Retina (tissue), 1 donor: ENCODE measurements around the gene CAMK4.
"Not testable (repeated sequence)": the region's sequence is repeated elsewhere in the genome, so short reads cannot be mapped to it uniquely, and the experiment has no call there.

Experiments used
- DNase-seq: peaks from one replicate; pipeline ENCODE4 v3.0.0-alpha.2; 2016

Gene CAMK4

GRCh38 chr5:111229871-111230810 lies 6.0 kb downstream of the CAMK4 start:
- DNase-seq, result no peak

DNA sequence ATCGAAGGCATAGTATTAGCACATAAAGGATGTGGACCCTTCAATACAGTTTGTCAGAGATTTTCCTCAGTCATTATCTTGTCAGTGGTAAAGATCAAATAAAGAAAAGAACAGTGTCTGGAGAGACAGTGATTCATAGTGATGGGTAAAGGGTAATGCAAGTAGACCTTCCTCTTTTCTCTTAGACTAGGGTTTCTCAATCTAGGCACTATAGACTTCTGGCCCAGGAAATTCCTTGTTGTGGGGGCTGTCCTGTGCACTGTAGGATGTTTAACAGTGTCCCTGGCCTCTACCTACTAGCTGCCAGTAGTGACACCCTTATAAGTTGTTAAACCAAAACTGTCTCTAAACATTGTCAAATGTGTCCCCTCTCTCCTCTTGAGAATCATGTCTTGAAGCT lies 6.9 kb downstream of the CAMK4 start:
- no peak for DNase-seq

DNA sequence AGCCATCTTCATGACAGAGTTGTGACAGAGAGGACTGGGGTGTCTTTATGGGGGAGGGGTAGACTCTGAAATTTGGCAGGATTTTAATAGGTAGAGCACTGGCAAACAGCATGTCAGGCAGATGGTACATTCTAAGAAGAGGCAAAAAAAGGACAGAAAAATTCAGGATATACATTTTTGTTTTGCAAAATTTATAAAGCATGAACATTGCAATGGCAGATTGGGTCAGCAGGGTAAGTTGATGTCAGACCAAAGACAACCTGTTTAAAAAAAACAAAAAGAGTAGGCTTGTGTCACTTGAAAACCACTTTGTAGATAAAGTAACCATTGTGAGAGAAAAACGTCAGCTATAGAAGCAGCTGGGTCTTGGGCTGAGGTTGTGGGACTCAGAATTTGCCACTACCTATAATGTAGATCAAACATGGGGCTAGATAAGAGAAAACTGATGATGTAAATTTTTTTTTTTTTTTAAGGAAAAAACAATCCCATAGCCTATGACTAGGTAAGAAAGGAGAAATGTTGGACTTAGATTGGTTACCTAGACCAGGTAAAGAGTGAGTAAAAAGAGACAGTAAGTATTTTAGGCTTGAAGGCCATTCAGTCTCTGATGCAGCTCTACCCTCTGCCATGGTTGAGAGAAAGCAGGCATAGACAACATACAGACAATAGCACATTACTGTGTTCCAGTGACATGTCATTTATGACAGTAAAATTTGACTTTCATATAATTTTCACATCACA lies 8.3 kb downstream of the CAMK4 start:
- no peak for DNase-seq

GRCh38 chr5:111233052-111233374 lies 8.8 kb downstream of the CAMK4 start:
- no peak for DNase-seq

- DNase-seq, result no peak
Measured at GRCh38 chr5:111234125-111234524, 9.9 kb downstream of the CAMK4 start.

DNA sequence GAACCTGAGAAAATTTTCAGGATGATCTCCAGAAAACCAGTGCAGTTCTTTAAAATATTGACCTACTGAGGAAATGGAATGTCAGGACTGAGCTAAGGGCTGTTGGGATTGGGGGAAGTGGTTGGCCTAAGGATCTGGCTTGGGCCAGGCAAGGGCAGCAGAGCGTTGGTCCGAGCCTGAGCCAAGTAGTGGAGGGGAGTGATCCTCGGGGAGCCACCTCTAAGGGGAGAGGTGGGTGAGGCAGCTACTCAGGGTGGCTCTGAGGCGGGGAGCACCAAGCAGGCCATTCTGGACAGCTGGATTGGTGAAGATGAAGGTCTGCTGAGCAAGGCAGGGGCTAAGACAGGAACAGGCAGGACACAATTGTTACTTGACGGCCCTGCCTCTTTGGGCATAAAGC lies 11.5 kb downstream of the CAMK4 start:
- DNase-seq, result no peak

DNA sequence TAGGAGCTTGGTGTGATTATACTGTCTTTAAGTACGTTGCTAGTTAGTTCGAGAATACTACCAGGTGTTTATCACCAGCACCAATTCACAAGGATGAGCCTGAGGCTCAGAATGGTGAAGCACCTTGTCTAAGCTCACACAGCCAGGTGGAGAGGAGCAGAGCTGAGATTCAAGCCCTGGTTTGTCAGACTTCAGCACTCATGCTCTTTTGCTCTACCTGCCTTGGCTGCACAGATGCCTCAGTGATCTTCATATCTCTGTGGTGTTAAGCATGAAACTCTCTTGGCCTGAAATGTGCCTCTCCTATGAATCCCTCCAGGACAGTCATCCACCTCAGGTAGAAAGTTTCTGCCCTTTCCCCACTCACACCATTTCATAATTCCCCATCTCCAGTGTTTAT lies 12.2 kb downstream of the CAMK4 start:
- DNase-seq, result no peak

DNA sequence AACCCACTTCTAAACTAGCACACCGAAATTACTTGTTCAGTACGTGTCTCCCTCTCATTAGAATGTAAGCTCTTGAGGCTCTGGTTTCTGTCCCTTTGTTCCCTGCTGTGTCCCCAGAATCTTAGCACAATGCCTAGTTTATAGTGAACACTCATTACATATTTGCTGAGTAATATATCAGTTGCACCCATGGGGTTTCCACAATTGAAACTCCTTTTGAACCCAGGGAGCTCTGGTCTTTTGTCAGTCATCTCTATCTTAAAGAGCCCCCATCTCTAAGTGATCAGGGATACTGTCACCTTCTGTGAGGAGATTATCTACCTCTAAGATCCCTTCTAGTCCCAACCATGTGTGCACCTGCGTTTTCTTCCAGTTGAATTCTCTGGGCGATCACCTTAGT lies 12.8 kb downstream of the CAMK4 start:
- no peak for DNase-seq

DNA sequence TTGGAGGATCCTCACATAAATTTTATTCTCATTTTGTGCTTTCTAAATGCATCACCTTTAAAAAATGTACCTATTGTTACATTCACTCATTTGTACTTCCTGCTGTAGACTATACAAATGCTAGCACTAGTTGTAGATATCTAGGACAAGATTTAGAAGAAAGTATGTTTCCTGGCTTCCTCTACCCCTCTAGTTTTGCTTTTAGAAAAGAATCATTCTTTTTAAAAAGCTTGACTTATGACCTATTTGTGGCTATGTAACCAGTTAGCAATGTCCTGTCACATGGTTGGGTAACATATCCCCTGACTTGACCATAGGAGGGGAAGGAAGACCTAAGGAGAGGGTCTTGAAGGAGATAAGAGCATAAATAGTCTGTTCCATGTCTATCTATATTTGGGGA lies 13.3 kb downstream of the CAMK4 start:
- no peak for DNase-seq

DNA sequence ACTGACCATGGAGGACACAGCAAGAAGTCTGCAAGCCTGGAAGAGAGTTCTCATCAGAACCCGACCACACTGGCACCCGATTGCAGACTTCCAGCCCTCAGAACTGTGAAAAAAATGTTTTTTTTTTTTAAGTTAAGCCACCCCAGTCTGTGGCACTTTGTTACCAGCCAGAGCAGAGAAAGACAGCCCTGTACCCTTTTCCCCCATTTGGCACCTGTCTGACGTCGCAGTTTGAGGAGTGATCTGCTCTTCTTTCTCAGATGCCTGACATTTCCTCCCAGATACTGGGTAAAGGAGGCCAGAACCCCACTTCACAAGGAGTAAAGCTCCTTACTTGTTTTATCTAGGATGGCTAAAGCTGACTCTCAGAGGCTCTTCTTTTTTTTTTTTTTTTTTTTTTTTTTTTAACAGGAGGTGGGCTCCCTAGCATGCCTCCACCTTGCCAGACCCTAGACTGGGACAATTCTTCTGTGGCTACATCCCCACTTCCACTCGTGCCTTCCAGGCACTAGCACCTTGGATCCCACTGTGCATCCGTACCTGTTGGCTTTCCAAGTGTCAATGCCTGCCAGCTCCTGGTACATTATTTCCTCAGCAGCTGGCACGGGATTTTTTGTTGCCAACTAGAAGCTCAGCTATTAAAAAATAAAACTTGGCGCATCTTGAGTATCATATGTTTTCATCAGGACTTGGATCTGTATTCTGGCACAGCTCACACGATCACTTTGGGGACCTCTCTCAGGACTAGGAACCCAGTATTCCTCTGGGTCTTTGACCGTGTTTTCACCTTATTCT lies 14.4 kb downstream of the CAMK4 start:
- no peak for DNase-seq

- no peak for DNase-seq
Measured at GRCh38 chr5:111241696-111242095, 17.5 kb downstream of the CAMK4 start.

GRCh38 chr5:111242606-111243005 lies 18.4 kb downstream of the CAMK4 start:
- no peak for DNase-seq

GRCh38 chr5:111243318-111243717 lies 19.1 kb downstream of the CAMK4 start:
- no peak for DNase-seq

GRCh38 chr5:111245654-111246053 lies 21.5 kb downstream of the CAMK4 start:
- no peak for DNase-seq

DNA sequence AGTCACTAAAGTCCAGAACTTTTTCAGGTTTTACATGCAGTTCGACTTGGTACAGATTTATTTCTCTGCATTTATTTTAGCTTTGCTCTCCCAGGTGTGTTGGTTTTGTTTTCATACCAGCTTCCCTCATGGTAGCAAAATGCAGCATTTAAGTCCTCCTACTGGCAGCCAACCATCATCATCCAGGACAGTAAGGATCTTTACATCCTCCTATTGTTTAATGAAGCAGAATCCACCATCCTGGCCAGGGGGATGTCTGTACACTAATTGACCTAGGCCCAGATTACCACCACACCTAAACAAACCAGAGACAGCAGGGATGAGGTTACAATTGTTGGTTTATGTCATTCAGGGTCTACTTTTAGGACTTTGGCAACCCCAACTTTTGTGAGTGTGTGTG lies 22.3 kb downstream of the CAMK4 start:
- DNase-seq, result no peak

DNA sequence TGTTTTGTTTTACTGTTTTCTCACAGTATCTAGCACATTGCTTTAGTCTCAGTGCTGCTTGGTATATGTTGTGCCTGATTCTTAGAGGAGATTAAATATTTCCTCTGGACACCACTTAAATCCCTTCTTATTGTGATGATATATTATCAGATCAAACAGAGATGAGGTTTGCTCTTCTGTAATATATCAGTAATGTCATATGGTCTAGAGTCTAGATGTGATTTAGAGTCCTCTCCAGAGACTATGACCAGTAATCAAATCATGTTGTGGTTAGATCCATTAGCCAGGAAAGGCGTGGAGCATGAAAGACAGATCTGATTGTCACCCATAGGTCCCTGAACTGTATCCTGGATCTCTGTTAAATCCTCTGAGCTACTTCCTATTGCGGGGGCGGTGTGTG lies 24.4 kb downstream of the CAMK4 start:
- DNase-seq, result no peak

- no peak for DNase-seq
Measured at GRCh38 chr5:111251921-111252320, 27.7 kb downstream of the CAMK4 start.

- no peak for DNase-seq
Measured at GRCh38 chr5:111252799-111253545, 28.8 kb downstream of the CAMK4 start.

- DNase-seq, result no peak
Measured at GRCh38 chr5:111254613-111255012, 30.4 kb downstream of the CAMK4 start.

- no peak for DNase-seq
Measured at GRCh38 chr5:111255169-111255568, 31.0 kb downstream of the CAMK4 start.

DNA sequence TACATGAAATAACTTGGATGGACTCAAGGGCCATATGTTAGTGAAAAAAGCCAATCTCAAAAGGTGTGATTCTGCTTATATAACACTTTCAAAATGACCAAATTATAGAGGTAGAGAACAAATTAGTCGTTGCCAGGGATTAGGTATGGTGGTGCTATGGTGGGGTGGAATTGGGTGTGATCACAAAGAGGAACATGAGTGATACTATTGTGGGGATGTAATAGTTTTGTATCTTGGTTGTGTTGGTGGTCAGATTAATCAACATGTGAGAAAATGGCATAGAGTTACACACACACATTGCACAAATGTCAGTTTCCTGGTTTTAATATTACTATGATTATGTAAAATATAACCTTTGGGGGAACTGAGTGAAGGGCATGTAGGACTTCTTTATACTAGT lies 31.9 kb downstream of the CAMK4 start:
- no peak for DNase-seq

DNA sequence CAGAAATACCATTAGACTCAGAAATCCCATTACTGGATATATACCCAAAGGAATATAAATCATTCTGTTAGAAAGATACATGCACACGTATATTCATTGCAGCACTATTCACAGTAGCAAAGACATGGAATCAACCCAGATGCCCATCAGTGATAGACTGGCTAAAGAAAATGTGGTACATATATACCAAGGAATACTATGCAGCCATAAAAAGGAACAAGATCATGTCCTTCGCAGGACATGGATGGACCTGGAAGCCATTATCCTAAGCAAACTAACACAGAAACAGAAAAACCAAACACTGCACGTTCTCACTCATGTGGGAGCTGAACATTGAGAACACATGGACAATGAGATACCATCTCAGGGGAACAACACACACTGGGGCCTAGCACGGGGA lies 33.4 kb downstream of the CAMK4 start:
- DNase-seq, result not testable (repeated sequence)

GRCh38 chr5:111259636-111260035 lies 35.5 kb downstream of the CAMK4 start:
- no peak for DNase-seq
